Fibroblast of upper back skin (primary cell): Measurements from ENCODE around the gene TLCD5.

Source experiments
- DNase-seq: peaks from one replicate; pipeline ENCODE4 v3.0.0-alpha.2; 2013

TLCD5 gene

DNA sequence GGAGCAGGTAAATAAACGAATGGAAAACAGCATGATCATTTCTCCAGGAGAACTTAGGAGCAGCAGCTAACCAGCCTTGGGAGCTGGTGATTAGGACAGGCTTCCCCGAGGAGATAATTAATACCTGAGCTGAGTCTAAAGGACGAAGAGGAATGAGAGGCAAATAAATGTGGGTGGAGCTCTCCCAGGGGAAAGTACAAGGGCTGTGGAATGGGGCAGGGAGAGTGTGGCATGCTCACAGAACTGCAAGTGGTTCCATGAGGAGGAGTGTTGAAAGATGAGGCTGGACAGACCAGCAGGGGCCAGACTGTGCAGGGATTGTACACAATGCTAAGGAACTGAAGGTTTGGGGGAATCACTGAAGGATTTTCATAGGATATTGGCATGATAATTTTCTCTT is 14.2 kb upstream of the TLCD5 start:
- DNase-seq, result no peak

DNA sequence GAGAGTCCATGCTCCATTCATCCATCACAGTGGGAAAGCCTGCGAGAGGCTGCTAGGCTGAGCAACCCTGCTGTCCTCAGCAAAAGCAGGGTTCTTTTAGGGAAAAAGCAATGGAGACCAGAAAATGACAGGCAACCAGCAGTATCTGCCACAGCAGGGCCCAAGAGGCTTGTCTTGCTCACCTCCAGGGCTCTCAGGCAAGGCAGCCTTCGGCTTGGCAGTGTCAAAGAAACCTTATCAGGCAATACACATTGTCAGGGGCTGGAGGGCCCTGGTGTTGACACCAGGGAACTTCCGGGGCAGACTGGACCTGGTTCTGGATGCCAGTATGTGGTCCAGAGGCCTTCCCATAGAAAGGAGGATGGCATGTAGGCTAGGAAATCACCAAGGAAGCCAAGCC is 10.2 kb upstream of the TLCD5 start:
- no peak for DNase-seq

DNA sequence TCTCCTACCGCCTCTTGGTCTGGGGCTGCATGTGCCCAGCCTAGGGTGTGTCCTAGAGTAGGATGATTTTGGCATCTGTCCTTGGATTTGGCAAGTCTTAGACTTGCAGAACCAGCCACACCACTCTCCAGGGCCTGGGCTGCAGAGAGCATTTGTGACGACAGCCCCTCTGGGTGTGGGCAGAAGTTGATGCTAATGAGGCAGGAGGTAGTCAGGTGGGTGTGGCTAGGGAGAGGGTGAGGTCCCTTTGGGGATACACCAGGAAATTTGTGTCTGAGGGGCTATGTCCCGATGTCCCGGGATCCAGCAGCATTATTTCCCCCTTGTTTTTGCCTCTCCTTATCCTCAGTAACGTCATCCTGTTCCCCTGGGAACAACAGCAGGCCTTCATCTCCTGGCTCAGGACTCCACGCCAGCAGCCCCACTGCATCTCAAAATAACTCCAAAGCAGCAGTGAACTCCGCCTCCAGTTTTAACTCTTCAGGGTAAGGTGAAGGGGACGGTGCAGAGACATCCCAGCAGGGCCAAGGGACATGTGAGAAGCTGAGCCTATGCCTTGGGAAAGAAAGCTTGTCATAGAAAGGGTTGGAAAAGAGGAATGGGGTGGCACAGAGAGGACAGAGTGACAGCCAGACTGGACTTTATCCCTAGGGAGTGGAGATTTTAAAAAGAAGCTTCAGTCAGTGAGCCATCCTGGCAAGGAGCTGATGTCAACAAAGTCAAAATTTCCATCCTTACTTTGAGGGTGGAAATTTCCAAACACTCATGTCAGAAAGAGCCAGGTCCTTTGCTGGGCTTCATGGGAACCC is 8.0 kb upstream of the TLCD5 start:
- DNase-seq, result peak; percentile 55

- no peak for DNase-seq
Measured at GRCh38 chr11:120317689-120318480, 7.2 kb upstream of the TLCD5 start.

GRCh38 chr11:120318906-120319305 is 6.2 kb upstream of the TLCD5 start:
- DNase-seq, result no peak

GRCh38 chr11:120326228-120326627 is 1.1 kb downstream of the TLCD5 start:
- peak; percentile 56 for DNase-seq

DNA sequence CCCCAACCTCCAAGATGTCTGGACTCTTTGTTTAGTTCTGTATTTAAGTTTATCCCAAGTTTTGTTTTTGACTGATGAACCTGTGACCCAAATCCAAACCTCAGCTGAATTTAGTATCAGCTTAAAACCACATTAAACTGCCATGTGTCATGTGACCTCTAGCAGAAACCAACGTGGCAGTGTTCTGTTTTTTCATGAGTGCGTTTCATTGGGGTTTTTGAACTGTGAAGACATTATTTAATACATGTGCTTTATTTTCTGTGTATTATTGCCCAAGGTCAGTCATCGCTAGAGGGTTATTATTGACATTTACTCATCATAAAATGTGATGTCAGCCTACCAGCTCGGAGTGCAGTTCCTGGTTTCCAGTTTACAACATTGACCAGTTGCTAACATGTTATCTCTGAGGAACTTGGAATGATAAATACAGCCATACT is 1.8 kb downstream of the TLCD5 start:
- DNase-seq, result no peak

- DNase-seq, result no peak
Measured at GRCh38 chr11:120327311-120327710, 2.2 kb downstream of the TLCD5 start.

- peak; percentile 18 for DNase-seq
Measured at GRCh38 chr11:120329556-120329955, 4.5 kb downstream of the TLCD5 start.

GRCh38 chr11:120330045-120330444 is 4.9 kb downstream of the TLCD5 start:
- no peak for DNase-seq

DNA sequence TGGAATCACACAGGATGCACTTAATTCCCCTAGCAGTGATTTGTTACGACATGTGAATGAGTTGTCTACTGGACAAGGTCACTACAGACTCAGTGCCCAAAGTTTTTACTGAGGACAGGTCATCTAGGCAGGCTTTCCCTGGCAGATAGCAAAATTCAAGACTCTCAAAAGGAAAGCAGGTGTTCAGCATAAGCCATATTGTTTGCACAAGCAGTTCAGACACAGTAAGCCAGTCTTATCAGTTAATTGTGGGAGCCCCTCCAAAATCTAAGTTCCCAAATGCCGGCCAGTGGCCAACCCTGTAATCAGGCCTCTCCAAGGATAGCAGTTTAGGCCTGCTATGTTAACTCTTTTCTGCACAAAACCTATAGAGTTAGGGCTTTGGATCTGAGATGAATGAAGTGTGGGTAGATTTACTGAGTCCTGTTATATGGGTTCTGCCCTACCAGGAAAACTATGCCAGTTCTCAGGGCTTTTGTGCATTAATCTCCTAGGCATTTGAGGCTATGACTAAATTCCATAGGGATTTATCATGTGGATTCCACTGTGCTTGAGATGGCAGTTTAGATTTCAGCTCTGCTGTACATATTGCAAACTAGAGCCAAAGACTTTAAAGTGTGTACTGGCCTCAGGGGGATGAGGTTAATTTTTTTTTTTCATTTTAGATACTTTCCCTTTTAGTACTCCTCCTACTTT is 6.3 kb downstream of the TLCD5 start:
- peak; percentile 95 for DNase-seq

DNA sequence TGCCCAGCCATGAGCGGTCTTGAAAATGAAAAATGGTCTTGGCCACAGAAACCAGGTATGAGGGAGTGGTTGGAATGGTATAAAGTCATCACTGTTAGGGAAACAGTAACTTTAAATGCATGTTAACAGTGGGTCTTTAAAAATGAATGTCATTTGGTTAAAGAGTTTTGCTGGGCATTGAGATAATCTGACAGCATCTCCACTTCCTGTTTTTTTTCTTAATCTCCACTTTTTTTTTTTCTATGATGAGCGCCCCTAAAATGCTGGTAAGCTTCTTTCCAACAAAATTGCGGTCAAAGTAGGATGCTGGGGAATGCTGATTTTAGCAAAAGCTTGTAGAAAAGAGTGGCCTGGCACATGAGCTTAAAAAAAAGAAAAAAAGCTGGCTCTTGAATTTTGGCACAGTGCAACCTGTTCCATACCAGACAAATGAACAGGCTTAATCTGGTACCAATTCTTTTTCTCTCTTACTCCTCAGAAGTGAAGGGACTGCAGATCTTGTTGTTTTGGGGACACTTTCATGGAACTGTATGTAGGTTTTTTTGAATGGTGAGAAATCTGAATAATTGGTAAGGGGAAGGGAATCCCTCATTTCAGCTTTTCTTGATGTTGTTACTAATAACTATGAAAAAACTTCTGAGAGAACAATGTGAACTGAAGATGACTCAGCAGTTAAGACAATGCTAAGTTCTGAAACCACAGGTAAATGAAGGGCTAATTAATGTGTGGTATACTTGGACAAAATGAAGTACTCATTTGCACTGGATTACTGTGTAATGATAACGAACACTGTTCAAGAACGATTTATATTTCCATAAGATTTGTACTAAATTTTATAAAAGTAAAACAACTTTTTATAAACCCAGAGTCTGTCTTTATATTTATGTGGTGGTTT is 8.0 kb downstream of the TLCD5 start:
- peak; percentile 13 for DNase-seq

DNA sequence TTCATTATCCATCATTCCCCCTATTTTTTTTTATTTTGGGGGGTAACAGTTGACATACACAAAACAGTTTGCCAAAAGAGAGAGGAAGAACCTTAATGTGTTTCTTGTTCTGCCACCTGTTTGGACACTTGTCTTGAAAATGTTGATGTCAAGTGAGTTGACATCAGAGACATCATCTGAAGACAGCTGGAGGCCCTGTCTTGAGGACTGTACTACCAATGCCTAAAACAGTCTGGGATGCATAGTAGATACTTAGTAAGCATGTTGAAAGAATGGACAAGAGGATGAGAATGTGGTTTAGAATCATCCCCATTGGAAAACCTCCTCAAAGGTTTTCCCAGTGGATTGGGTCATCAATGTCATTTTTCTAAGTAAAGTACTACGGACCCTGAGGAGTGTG is 8.7 kb downstream of the TLCD5 start:
- DNase-seq, result no peak

DNA sequence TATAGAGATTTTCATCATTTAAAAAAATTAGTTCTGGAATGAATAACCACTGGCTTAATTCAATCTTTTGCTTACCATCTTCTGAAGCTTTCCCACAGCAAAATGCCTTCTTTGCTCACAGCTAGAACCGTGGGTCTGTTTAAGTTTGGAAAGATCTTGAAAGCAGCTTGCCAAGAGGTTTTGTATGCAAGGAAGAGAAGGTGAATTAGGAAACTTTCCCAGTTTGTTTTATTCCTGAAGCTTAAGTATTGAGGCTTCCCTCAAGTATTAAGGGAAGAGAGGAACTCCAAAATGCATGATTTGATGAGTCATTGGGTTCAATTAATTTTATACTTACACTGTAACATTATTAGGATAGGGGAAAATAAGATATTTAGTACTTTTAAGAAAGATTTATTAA is 9.2 kb downstream of the TLCD5 start:
- no peak for DNase-seq

GRCh38 chr11:120334894-120335462 is 9.9 kb downstream of the TLCD5 start:
- peak; percentile 84 for DNase-seq

DNA sequence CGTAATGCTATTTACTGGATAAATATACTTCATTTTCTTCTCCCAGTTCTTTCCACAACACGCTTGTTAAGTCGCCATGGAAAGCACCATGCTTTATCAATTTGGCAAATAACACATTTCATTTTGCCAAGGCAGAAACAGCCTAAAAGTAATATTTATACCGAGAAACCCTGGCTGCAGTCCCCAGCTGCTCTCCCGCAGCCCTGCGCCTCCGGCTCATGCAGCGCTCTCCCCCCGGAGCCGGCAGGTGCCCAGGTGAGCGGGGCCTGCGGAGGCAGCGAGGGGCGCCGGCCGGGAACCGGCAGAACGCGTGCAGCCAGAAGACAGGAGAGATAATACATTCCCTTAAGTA is 10.4 kb downstream of the TLCD5 start:
- no peak for DNase-seq

GRCh38 chr11:120335908-120336640 is 11.0 kb downstream of the TLCD5 start, which contains the start of gene ARHGEF12:
Gene ARHGEF12 (plus strand): TSS chr11:120336413. CDS start chr11:120337244, 831 bp downstream.
- peak; percentile 97 for DNase-seq

- peak; percentile 24 for DNase-seq
Measured at GRCh38 chr11:120336641-120337354, 11.7 kb downstream of the TLCD5 start.

DNA sequence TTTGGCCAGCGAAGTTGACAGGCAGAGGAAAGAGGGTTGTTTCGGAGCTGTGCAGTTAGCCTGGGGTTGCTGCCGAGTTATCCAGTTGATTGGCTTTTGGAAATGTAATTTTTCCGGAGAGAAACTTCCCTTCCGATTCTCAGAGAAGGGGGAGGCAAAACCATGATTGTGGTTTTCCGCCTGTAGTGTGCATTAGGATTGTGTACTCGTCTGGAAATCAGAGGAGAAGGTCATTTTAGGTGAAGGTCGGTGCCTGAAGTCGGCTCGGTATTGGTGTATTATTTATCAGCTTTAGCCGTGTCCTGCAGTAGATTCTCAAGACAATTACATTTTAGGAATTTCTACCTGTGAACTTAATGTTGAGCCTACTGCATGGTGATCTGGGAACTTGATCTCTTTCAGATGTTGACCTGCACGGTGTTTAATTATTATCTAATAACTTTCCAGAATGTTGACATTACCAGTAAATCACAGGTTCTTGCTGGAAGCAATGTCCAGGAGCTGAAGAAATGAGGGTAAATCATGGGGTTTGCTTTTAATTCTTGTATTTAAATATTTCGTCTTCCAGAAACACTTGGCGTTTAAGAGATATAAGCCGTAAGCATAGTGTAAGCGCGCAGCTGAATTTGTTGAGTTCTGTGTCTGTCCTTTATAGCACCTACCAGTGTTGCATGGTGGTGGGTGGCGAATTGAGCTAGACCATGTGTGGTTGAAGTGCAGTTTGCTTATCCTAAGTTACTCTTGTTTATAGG is 12.4 kb downstream of the TLCD5 start:
- DNase-seq, result peak; percentile 20
